ENCODE results near the gene ZNF827. TPM values are rescaled to one million over a fixed set of nuclear protein-coding genes. Genes with fewer than 3 reads are reported as not detected.

Gene ZNF827
- total and polyA plus RNA-seq, 2 of the 8 experiments (the other 6 are each of a cell fraction or from before 2014, with no cell fraction given) = 25.3 to 26.2 TPM

DNA sequence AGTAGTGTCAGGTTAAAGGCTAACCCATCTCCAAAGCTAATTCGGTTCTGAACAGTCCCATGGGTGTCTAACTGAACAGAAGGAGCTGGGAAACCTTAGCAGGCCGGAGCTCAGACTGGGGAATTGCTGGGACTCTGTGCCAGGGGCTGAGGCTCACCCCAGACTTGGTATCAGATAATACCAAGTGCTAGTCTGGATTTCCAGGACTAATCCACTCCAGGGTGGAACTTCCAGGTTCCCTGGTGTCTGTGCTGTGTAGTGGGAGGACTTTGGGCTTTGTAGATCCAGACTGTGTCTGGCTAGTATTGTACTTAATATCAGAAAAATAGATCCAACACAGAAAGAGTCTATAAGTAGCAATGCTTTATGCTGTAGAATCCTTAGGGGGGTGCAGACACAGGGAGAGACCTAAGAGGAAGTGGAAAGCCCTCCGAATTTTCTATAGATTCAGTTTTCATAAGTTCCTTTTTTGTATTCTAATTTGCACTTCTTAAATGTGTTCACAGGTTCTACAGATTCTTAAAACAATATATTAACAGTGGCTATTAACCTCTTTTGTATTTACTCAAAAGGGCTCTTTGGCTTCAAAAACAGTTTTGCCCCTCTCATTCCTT lies 4.1 kb downstream of the ZNF827 start:
- no peak for FAIRE-seq
- no peak overlapping the region for H3K9ac ChIP-seq (replicated peaks in 1 of 4; ENCODE audit: extremely low read depth in 1 of 4, low read depth in 3 of 4, low read length in 3 of 4)
- DNase-seq (ENCODE audit: low read depth in 1 of 2, low spot score in 2 of 2) = no peak
- no peak overlapping the region for H3K18ac ChIP-seq (ENCODE audit: extremely low read depth, low read length)
- peak overlapping the region; percentile 73 to 79; a peak in 1 of 4 replicates for H3K4me2 ChIP-seq (ENCODE audit: insufficient read depth in 1 of 2, low read depth in 2 of 2, low read length in 2 of 2)
- H4K91ac ChIP-seq (replicated peaks; ENCODE audit: insufficient read length, low read length) = no peak overlapping the region
- POLR2A ChIA-PET (ENCODE audit: partially characterized antibody) = no interaction called here
- no peak overlapping the region for H2BK20ac ChIP-seq (ENCODE audit: low read length)
- H4K8ac ChIP-seq (ENCODE audit: extremely low read depth, insufficient read depth, low read length) = no peak overlapping the region
- H2BK12ac ChIP-seq (ENCODE audit: low read depth, low read length) = peak overlapping the region; percentile 2; the same call in 1 of the 2 replicates
- no peak overlapping the region for H4K5ac ChIP-seq (ENCODE audit: insufficient read length, low read depth, low read length)
- peak overlapping the region in 1 of 4 experiments; percentile 96; a peak in 1 of 8 replicates for H3K4me3 ChIP-seq (ENCODE audit: extremely low read depth in 1 of 4, insufficient read depth in 2 of 4, low read depth in 3 of 4, low read length in 4 of 4)
- H3K23ac ChIP-seq (ENCODE audit: insufficient read length) = no peak overlapping the region
- H2AFZ ChIP-seq (ENCODE audit: low read length) = no peak overlapping the region
- no peaks in the 10 kb centered on the region for H3K36me3 ChIP-seq (ENCODE audit: control insufficient read depth in 2 of 4, insufficient read depth in 4 of 4, low read length in 3 of 4)
- H3K27me3 ChIP-seq (replicated peaks in 1 of 4; ENCODE audit: control insufficient read depth in 3 of 4, extremely low read depth in 1 of 4, insufficient read depth in 3 of 4, low read length in 3 of 4) = peaks cover 0 to 1% (median 0%) of the 10 kb centered on the region in 4 experiments; a peak in 1 of 7 replicates
- peaks cover 10% of the 10 kb centered on the region for H3K23me2 ChIP-seq (ENCODE audit: low read depth, low read length)
- 75% methylated on average over 3 of the region's 3 CpGs; no CpG with 5 or more reads in 1 of the 2 experiments for WGBS, 2 experiments (ENCODE audit: extremely low coverage in 1 of 2, insufficient coverage in 1 of 2, insufficient read length in 1 of 2, insufficient replicate concordance in 2 of 2, low coverage in 1 of 2, low lambda C conversion rate in 2 of 2, missing lambda C conversion rate in 1 of 2)
- H2BK120ac ChIP-seq (replicated peaks; ENCODE audit: low read depth, low read length) = no peak overlapping the region
- peaks cover 5 to 72% of the 10 kb centered on the region in 2 experiments for H3K79me2 ChIP-seq (ENCODE audit: control insufficient read depth in 1 of 2, insufficient read depth in 2 of 2, low read length in 2 of 2)
- no peak overlapping the region for H3K27ac ChIP-seq (ENCODE audit: low read depth, low read length)
- peaks cover 4 to 21% (median 13%) of the 10 kb centered on the region in 4 experiments; a peak in 4 of 7 replicates for H3K4me1 ChIP-seq (replicated peaks in 1 of 4; ENCODE audit: control insufficient read depth in 3 of 4, insufficient read depth in 4 of 4, low read length in 3 of 4)
- H3K79me1 ChIP-seq (ENCODE audit: low read depth, low read length) = peaks cover 6% of the 10 kb centered on the region; the same call in 1 of the 2 replicates
- no peak overlapping the region for H3K56ac ChIP-seq (replicated peaks; ENCODE audit: insufficient read length, low read depth, low read length)
- CTCF ChIA-PET (ENCODE audit: partially characterized antibody) = interaction anchor here (0.6 to 1.3 kb wide), 3 partner anchors 41 to 118 kb away, joined by 3 read pairs; no protein-coding TSS in a partner anchor
- H3K4ac ChIP-seq (replicated peaks; ENCODE audit: insufficient read length, low read depth, low read length) = no peak overlapping the region
- H3K9me3 ChIP-seq (ENCODE audit: insufficient read depth in 2 of 2, low read depth in 1 of 2, low read length in 1 of 2) = no peaks in the 10 kb centered on the region
- H2AK5ac ChIP-seq (ENCODE audit: low read depth, low read length) = no peak overlapping the region
- no peak overlapping the region for H3K14ac ChIP-seq (ENCODE audit: insufficient read length)
- no peak overlapping the region; the same call in 1 of the 2 replicates for H2BK5ac ChIP-seq (ENCODE audit: low read depth, low read length)
- no peak overlapping the region for H2BK15ac ChIP-seq (ENCODE audit: low read length)
- peaks cover 0 to 4% of the 10 kb centered on the region in 2 experiments for H4K20me1 ChIP-seq (replicated peaks in 1 of 2; ENCODE audit: control insufficient read depth in 1 of 2, insufficient read depth in 2 of 2, low read length in 2 of 2)
- TF ChIP-seq, protein P1, sequence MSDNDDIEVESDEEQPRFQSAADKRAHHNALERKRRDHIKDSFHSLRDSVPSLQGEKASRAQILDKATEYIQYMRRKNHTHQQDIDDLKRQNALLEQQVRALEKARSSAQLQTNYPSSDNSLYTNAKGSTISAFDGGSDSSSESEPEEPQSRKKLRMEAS (IDR thresholded peaks at IDR 0.05) = no peak
- TF ChIP-seq SP1 (IDR thresholded peaks at IDR 0.05; ENCODE audit: low read depth, low read length) (no peak), GABPA (IDR thresholded peaks at IDR 0.05; ENCODE audit: borderline replicate concordance, insufficient read depth, low read length) (no peak), KDM5A (IDR thresholded peaks at IDR 0.05; ENCODE audit: low read length) (no peak)

Data from H1 (cell line).